Measurements from ENCODE around the gene TXLNA. TPM values are rescaled to one million over a fixed set of nuclear protein-coding genes. Genes with fewer than 3 reads are reported as not detected.

The TXLNA gene
- total and polyA plus RNA-seq, 2 experiments from 2014 or later, result 15.2 to 52.1 TPM

DNA sequence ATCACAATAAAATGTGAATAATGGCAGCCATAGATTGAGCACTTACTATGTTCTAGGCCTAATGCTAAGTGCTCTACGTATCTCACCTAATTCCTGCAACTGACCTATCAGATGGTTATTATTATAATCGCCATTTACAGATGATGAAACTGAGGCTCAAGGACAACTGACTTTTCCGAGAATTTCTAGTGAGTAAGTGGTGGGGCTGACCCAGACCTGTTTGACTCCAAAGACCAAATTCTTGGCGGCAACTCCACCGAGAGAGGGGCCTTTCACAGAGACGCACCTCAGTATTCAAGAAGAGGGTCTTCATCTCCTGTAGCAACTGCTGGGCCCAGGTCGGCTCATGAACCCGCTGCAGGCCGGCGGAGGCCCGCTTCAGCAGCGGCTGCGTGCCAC lies 42.1 kb downstream of the TXLNA start:
- peaks cover 30% of the 10 kb centered on the region for H3K79me2 ChIP-seq (replicated peaks; ENCODE audit: insufficient read depth)
- H3K36me3 Mint-ChIP-seq (ENCODE audit: low read depth), result peaks cover 40% of the 10 kb centered on the region

More for the DNA sequence above, 42.1 kb downstream of the TXLNA start:
- peak overlapping the region; percentile 19; the same call in 1 of the 2 replicates for H2AFZ ChIP-seq
- H4K20me1 ChIP-seq (replicated peaks; ENCODE audit: insufficient read depth), result peaks cover 8% of the 10 kb centered on the region; the same call in 1 of the 2 replicates
- no peaks in the 10 kb centered on the region for H3K9me2 ChIP-seq (ENCODE audit: insufficient read depth)
- H3K4me3 ChIP-seq, result peak overlapping the region; percentile 93
- Mint-ChIP-seq H3K4me3 (peak overlapping the region; percentile 99), H3K27ac (peak overlapping the region; percentile 98), H3K4me1 (peaks cover 17% of the 10 kb centered on the region), H3K27me3 (ENCODE audit: insufficient read depth, low read depth, poor library complexity) (peaks cover 7% of the 10 kb centered on the region), H3K9me3 (no peaks in the 10 kb centered on the region)
- ATAC-seq, result no peak
- DNase-seq (ENCODE audit: low spot score), result no peak
- H3K4me2 ChIP-seq, result peak overlapping the region; percentile 99
- H3K27me3 ChIP-seq (ENCODE audit: insufficient read depth), result no peaks in the 10 kb centered on the region
- peak overlapping the region; percentile 68; the same call in 1 of the 2 replicates for H3K27ac ChIP-seq (ENCODE audit: low read depth)
- peaks cover 15% of the 10 kb centered on the region for H3F3A ChIP-seq (replicated peaks; ENCODE audit: low read depth)
- H3K36me3 ChIP-seq (ENCODE audit: insufficient read depth), result peaks cover 26% of the 10 kb centered on the region
- peaks cover 10% of the 10 kb centered on the region for H3K4me1 ChIP-seq (ENCODE audit: insufficient read depth)
- TF ChIP-seq ZNF331 (CRISPR knock-in tag; IDR thresholded peaks at IDR 0.05; ENCODE audit: low read depth), result no peak
- TF ChIP-seq, protein P1, sequence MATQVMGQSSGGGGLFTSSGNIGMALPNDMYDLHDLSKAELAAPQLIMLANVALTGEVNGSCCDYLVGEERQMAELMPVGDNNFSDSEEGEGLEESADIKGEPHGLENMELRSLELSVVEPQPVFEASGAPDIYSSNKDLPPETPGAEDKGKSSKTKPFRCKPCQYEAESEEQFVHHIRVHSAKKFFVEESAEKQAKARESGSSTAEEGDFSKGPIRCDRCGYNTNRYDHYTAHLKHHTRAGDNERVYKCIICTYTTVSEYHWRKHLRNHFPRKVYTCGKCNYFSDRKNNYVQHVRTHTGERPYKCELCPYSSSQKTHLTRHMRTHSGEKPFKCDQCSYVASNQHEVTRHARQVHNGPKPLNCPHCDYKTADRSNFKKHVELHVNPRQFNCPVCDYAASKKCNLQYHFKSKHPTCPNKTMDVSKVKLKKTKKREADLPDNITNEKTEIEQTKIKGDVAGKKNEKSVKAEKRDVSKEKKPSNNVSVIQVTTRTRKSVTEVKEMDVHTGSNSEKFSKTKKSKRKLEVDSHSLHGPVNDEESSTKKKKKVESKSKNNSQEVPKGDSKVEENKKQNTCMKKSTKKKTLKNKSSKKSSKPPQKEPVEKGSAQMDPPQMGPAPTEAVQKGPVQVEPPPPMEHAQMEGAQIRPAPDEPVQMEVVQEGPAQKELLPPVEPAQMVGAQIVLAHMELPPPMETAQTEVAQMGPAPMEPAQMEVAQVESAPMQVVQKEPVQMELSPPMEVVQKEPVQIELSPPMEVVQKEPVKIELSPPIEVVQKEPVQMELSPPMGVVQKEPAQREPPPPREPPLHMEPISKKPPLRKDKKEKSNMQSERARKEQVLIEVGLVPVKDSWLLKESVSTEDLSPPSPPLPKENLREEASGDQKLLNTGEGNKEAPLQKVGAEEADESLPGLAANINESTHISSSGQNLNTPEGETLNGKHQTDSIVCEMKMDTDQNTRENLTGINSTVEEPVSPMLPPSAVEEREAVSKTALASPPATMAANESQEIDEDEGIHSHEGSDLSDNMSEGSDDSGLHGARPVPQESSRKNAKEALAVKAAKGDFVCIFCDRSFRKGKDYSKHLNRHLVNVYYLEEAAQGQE (IDR thresholded peaks at IDR 0.05; ENCODE audit: unreplicated experiment), result no peak
- TF ChIP-seq, protein P2, sequence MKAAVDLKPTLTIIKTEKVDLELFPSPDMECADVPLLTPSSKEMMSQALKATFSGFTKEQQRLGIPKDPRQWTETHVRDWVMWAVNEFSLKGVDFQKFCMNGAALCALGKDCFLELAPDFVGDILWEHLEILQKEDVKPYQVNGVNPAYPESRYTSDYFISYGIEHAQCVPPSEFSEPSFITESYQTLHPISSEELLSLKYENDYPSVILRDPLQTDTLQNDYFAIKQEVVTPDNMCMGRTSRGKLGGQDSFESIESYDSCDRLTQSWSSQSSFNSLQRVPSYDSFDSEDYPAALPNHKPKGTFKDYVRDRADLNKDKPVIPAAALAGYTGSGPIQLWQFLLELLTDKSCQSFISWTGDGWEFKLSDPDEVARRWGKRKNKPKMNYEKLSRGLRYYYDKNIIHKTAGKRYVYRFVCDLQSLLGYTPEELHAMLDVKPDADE (IDR thresholded peaks at IDR 0.05), result no peak
- TF ChIP-seq JUNB (IDR thresholded peaks at IDR 0.05; ENCODE audit: unreplicated experiment), result no peak
- TF ChIP-seq, protein P3, sequence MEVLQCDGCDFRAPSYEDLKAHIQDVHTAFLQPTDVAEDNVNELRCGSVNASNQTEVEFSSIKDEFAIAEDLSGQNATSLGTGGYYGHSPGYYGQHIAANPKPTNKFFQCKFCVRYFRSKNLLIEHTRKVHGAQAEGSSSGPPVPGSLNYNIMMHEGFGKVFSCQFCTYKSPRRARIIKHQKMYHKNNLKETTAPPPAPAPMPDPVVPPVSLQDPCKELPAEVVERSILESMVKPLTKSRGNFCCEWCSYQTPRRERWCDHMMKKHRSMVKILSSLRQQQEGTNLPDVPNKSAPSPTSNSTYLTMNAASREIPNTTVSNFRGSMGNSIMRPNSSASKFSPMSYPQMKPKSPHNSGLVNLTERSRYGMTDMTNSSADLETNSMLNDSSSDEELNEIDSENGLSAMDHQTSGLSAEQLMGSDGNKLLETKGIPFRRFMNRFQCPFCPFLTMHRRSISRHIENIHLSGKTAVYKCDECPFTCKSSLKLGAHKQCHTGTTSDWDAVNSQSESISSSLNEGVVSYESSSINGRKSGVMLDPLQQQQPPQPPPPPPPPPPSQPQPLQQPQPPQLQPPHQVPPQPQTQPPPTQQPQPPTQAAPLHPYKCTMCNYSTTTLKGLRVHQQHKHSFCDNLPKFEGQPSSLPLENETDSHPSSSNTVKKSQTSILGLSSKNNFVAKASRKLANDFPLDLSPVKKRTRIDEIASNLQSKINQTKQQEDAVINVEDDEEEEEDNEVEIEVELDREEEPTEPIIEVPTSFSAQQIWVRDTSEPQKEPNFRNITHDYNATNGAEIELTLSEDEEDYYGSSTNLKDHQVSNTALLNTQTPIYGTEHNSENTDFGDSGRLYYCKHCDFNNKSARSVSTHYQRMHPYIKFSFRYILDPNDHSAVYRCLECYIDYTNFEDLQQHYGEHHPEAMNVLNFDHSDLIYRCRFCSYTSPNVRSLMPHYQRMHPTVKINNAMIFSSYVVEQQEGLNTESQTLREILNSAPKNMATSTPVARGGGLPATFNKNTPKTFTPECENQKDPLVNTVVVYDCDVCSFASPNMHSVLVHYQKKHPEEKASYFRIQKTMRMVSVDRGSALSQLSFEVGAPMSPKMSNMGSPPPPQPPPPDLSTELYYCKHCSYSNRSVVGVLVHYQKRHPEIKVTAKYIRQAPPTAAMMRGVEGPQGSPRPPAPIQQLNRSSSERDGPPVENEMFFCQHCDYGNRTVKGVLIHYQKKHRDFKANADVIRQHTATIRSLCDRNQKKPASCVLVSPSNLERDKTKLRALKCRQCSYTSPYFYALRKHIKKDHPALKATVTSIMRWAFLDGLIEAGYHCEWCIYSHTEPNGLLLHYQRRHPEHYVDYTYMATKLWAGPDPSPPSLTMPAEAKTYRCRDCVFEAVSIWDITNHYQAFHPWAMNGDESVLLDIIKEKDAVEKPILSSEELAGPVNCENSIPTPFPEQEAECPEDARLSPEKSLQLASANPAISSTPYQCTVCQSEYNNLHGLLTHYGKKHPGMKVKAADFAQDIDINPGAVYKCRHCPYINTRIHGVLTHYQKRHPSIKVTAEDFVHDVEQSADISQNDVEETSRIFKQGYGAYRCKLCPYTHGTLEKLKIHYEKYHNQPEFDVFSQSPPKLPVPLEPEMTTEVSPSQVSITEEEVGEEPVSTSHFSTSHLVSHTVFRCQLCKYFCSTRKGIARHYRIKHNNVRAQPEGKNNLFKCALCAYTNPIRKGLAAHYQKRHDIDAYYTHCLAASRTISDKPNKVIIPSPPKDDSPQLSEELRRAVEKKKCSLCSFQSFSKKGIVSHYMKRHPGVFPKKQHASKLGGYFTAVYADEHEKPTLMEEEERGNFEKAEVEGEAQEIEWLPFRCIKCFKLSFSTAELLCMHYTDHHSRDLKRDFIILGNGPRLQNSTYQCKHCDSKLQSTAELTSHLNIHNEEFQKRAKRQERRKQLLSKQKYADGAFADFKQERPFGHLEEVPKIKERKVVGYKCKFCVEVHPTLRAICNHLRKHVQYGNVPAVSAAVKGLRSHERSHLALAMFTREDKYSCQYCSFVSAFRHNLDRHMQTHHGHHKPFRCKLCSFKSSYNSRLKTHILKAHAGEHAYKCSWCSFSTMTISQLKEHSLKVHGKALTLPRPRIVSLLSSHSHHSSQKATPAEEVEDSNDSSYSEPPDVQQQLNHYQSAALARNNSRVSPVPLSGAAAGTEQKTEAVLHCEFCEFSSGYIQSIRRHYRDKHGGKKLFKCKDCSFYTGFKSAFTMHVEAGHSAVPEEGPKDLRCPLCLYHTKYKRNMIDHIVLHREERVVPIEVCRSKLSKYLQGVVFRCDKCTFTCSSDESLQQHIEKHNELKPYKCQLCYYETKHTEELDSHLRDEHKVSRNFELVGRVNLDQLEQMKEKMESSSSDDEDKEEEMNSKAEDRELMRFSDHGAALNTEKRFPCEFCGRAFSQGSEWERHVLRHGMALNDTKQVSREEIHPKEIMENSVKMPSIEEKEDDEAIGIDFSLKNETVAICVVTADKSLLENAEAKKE (CRISPR knock-in tag; IDR thresholded peaks at IDR 0.05), result no peak
- no peak for TF ChIP-seq ZNF114 (CRISPR knock-in tag; IDR thresholded peaks at IDR 0.05)
- TF ChIP-seq, protein P4, sequence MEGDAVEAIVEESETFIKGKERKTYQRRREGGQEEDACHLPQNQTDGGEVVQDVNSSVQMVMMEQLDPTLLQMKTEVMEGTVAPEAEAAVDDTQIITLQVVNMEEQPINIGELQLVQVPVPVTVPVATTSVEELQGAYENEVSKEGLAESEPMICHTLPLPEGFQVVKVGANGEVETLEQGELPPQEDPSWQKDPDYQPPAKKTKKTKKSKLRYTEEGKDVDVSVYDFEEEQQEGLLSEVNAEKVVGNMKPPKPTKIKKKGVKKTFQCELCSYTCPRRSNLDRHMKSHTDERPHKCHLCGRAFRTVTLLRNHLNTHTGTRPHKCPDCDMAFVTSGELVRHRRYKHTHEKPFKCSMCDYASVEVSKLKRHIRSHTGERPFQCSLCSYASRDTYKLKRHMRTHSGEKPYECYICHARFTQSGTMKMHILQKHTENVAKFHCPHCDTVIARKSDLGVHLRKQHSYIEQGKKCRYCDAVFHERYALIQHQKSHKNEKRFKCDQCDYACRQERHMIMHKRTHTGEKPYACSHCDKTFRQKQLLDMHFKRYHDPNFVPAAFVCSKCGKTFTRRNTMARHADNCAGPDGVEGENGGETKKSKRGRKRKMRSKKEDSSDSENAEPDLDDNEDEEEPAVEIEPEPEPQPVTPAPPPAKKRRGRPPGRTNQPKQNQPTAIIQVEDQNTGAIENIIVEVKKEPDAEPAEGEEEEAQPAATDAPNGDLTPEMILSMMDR (conservative IDR thresholded peaks at IDR 0.05; ENCODE audit: low read depth in 2 of 2), result no peak
- TF ChIP-seq NANOG (IDR thresholded peaks at IDR 0.05; ENCODE audit: borderline replicate concordance), result no peak
- no peak for TF ChIP-seq EZH2 (IDR thresholded peaks at IDR 0.05; ENCODE audit: low read depth, unreplicated experiment)
- no peak for TF ChIP-seq STAT1 (IDR thresholded peaks at IDR 0.05; ENCODE audit: unreplicated experiment)
- no peak for TF ChIP-seq CREB1 (CRISPR knock-in tag; IDR thresholded peaks at IDR 0.05; ENCODE audit: low read depth)
- TF ChIP-seq POLR2AphosphoS5 (IDR thresholded peaks at IDR 0.05; ENCODE audit: low read depth), result no peak
- no peak for TF ChIP-seq EZH2phosphoT487 (IDR thresholded peaks at IDR 0.05; ENCODE audit: unreplicated experiment)

All from GM23338 (cell line).